ENCODE results near the gene CORO2B. TPM values are rescaled to one million over a fixed set of nuclear protein-coding genes. Genes with fewer than 3 reads are reported as not detected.

The CORO2B gene
- total RNA-seq, 4 donors from 2014 or later: 1.3 to 18.2 (median 7.0) TPM

GRCh38 chr15:68551296-68551635, 27.5 kb upstream of the CORO2B start:
- H3K4me1 ChIP-seq: peaks cover 0 to 8% of the 10 kb centered on the region in 2 donors
- no peak overlapping the region for H3K4me3 ChIP-seq
- H3K27ac ChIP-seq: no peak overlapping the region
- no peaks in the 10 kb centered on the region for H3K27me3 ChIP-seq
- intact Hi-C loops (cut with DNase I; ENCODE audit: low total_unique reads): no loop called here
- H3K9me3 ChIP-seq: no peaks in the 10 kb centered on the region
- TF ChIP-seq CTCF (IDR thresholded peaks at IDR 0.05): peak in 1 of 4 experiments; percentile 7
- TF ChIP-seq POLR2A (IDR thresholded peaks at IDR 0.05): no peak
- DNase-seq: peak in 1 of 2 donors; percentile 14
- H3K36me3 ChIP-seq: no peaks in the 10 kb centered on the region

GRCh38 chr15:68552344-68552743, 26.4 kb upstream of the CORO2B start:
- Histone ChIP-seq H3K9me3 (no peaks in the 10 kb centered on the region), H3K27ac (no peak overlapping the region), H3K4me3 (no peak overlapping the region), H3K36me3 (no peaks in the 10 kb centered on the region), H3K27me3 (no peaks in the 10 kb centered on the region), H3K4me1 (peaks cover 0 to 8% of the 10 kb centered on the region in 2 donors)
- TF ChIP-seq POLR2A (IDR thresholded peaks at IDR 0.05) (no peak), CTCF (IDR thresholded peaks at IDR 0.05) (no peak)
- no peak for DNase-seq
- intact Hi-C loops (cut with DNase I; ENCODE audit: low total_unique reads): no loop called here

DNA sequence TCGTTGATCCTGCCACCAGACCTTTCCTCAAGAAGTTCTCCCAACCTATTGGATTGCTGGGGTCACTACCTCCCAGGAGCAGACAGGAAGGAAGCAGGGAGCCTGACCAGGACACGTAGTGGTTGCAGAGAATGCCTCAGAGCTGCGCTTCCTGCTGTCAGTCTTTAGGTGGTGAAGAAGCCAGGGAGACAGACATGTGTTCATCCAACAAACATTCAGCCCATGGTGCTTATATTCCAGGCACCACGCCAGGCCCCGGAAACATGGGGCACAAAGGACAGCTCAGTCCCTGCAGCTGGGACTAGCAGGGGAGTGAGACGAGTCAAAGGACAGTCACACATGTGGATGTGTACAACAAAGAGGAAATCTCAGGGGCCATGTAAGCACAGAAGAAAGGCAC, 26.0 kb upstream of the CORO2B start:
- Histone ChIP-seq H3K36me3 (no peaks in the 10 kb centered on the region), H3K4me1 (peaks cover 0 to 8% of the 10 kb centered on the region in 2 donors), H3K27me3 (no peaks in the 10 kb centered on the region), H3K9me3 (no peaks in the 10 kb centered on the region), H3K27ac (no peak overlapping the region), H3K4me3 (no peak overlapping the region)
- DNase-seq: peak in 1 of 2 donors; percentile 17
- intact Hi-C loops (cut with DNase I; ENCODE audit: low total_unique reads): no loop called here
- TF ChIP-seq CTCF (IDR thresholded peaks at IDR 0.05): no peak

- H3K4me1 ChIP-seq: peaks cover 0 to 8% of the 10 kb centered on the region in 2 donors
- H3K4me3 ChIP-seq: no peak overlapping the region
- H3K27ac ChIP-seq: no peak overlapping the region
- DNase-seq: no peak
- no peaks in the 10 kb centered on the region for H3K36me3 ChIP-seq
- TF ChIP-seq CTCF (IDR thresholded peaks at IDR 0.05): no peak
- no peak for TF ChIP-seq POLR2A (IDR thresholded peaks at IDR 0.05)
- H3K9me3 ChIP-seq: no peaks in the 10 kb centered on the region
- intact Hi-C loops (cut with DNase I; ENCODE audit: low total_unique reads): no loop called here
- H3K27me3 ChIP-seq: no peaks in the 10 kb centered on the region
These were observed 25.3 kb upstream of the CORO2B start for GRCh38 chr15:68553314-68553993.

DNA sequence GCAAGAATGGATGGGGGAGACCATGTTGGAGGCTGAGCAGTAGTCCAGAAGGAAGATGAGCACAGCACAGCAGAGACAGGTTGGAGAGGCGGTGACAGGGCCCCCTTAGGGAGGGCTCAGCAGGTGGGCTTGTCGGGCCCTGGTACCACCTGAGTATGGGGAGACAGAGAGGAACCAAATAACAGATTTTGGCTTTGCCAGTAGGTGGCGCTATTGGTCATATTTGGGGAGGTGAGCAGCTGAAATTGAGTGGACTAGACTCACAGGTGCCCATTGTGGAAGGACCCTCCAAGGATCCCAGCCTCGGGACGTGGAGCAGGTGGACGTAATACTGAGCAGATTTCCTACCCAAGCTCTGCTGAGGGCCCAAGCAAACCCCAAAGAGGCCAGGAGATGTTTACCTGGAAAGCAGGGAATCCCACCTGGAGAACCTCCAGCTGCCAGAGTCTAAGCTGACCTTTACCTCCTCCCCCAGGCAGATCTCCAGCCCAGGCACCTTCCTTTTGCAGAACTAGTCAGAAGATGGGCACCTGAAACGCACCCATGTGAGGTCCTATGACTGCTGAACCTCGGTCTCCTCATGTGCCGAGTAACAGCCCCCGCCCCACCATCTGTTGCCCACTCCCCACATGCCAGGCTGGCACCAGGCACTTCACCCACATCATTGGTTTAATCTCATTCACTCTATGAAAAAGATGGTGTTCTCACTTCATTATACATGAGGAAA, 24.6 kb upstream of the CORO2B start:
- Histone ChIP-seq H3K27me3 (no peaks in the 10 kb centered on the region), H3K27ac (no peak overlapping the region), H3K4me3 (no peak overlapping the region), H3K9me3 (no peaks in the 10 kb centered on the region), H3K36me3 (no peaks in the 10 kb centered on the region), H3K4me1 (peaks cover 0 to 8% of the 10 kb centered on the region in 2 donors)
- DNase-seq: peak; percentile 55 to 80
- intact Hi-C loops (cut with DNase I; ENCODE audit: low total_unique reads): no loop called here
- TF ChIP-seq POLR2A (IDR thresholded peaks at IDR 0.05): no peak
- TF ChIP-seq CTCF (IDR thresholded peaks at IDR 0.05): peak; percentile 56 to 76 (median 70)

Data from uterus (tissue), 4 donors.